Muscle of leg (tissue), 11 donors: ENCODE measurements around the gene KCNQ1OT1. TPM values are rescaled to one million over a fixed set of nuclear protein-coding genes. Genes with fewer than 3 reads are reported as not detected.

ENCODE experiments used
- DNase-seq: peaks from one replicate; pipeline ENCODE4 v3.0.0; 2013
- H3K27ac ChIP-seq: one replicate; pipeline ENCODE4 v1.5.1; 2013; ENCODE audit warnings: mild to moderate bottlenecking, low read length, control low read depth
- H3K27me3 ChIP-seq: one replicate; pipeline ENCODE4 v1.6.1; 2013; ENCODE audit warnings: low read length; ENCODE audit not compliant: control insufficient read depth, insufficient read depth
- H3K36me3 ChIP-seq: one replicate; pipeline ENCODE4 v1.6.1; 2013; ENCODE audit warnings: low read length; ENCODE audit not compliant: control insufficient read depth, insufficient read depth
- H3K4me1 ChIP-seq: one replicate; pipeline ENCODE4 v1.6.1; 2013; ENCODE audit warnings: low read length; ENCODE audit not compliant: control insufficient read depth, insufficient read depth
- H3K4me3 ChIP-seq: one replicate; pipeline ENCODE4 v1.5.1; 2013; ENCODE audit warnings: low read length, control low read depth
- H3K9me3 ChIP-seq: replicated peaks from 2 replicates; pipeline ENCODE4 v1.6.1; 2013; ENCODE audit warnings: low read depth, low read length; ENCODE audit not compliant: control insufficient read depth
- WGBS: methylation state at CpG from one replicate; pipeline ENCODE4 v1.1.5; 2013; ENCODE audit warnings: missing lambda C conversion rate; ENCODE audit not compliant: insufficient coverage; 5-methylcytosine and 5-hydroxymethylcytosine counted together
- polyA plus RNA-seq, 8 donors: library from polyadenylated mRNA; unstranded; fragments of 120-200 nt; gene quantifications; one replicate each; pipeline versions ENCODE4 v1.2.1 to v1.2.3, GENCODE V29; 2013; ENCODE audit warnings: inconsistent platforms in 1 of 8, low replicate concordance in 1 of 8; ENCODE audit not compliant: insufficient read length in 8 of 8, insufficient read depth in 1 of 8
- total RNA-seq: library from RNA; stranded (reverse); fragments of 120-200 nt; gene quantifications from one replicate; pipeline ENCODE4 v1.2.4, GENCODE V29; 2013

KCNQ1OT1 gene
- total and polyA plus RNA-seq, 9 donors = 0.45 to 10.8 (median 1.00) TPM

DNA sequence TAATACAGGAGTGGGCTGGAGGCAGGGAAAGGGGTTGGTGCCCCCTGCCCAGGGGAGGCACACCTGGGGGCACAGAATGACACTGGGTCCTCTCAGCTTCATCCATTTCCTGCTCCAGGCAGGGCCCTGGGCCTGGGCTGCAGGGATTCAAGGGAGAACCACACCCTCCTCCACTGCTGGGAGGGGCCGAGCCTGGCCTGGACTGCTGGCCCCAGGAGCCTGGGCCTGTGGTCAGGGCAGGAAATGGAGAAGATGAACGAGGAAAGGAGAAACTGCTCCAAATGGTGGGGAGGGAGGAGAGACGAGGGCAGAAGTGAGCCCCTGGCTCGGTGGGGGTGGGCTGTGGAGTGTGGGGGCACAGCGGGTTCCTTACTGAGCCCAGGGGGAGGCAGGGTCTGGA, 38.1 kb upstream of the KCNQ1OT1 start:
- H3K4me1 ChIP-seq = peaks cover 65% of the 10 kb centered on the region
- peak; percentile 65 for DNase-seq
- H3K27me3 ChIP-seq = peaks cover 3% of the 10 kb centered on the region
- H3K9me3 ChIP-seq = no peaks in the 10 kb centered on the region
- H3K4me3 ChIP-seq = no peak overlapping the region
- no peaks in the 10 kb centered on the region for H3K36me3 ChIP-seq
- H3K27ac ChIP-seq = no peak overlapping the region
- WGBS = 48% methylated on average over 3 of the region's 5 CpGs

DNA sequence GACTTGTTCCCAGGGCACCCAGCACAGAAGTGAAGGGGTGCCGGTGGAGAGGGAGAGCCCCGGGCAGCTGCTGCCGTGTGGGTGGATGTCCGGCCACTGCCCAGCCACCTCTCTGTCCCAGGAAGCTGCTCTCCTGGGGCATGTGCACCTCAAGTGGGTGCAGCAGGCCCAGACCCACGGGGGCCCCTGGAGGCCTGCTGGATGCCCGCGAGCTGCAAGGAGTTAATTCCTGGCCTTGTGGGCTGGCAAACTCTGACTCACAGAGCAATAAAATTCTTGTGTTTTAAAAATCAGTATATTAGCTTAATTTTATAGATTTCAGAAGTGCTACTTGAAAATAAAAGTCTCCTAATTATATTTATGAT, 37.4 kb upstream of the KCNQ1OT1 start:
- no peak overlapping the region for H3K27ac ChIP-seq
- H3K4me3 ChIP-seq = no peak overlapping the region
- H3K27me3 ChIP-seq = peaks cover 3% of the 10 kb centered on the region
- 84% methylated on average over 4 of the region's 7 CpGs for WGBS
- H3K4me1 ChIP-seq = peaks cover 59% of the 10 kb centered on the region
- H3K36me3 ChIP-seq = no peaks in the 10 kb centered on the region
- no peak for DNase-seq
- H3K9me3 ChIP-seq = no peaks in the 10 kb centered on the region

- Histone ChIP-seq H3K9me3 (no peaks in the 10 kb centered on the region), H3K36me3 (no peaks in the 10 kb centered on the region), H3K27ac (no peak overlapping the region), H3K4me1 (peaks cover 58% of the 10 kb centered on the region), H3K27me3 (peaks cover 3% of the 10 kb centered on the region), H3K4me3 (no peak overlapping the region)
- WGBS = 97% methylated on average over 21 of the region's 21 CpGs
- DNase-seq = no peak
Measured at GRCh38 chr11:2736577-2737225, 36.9 kb upstream of the KCNQ1OT1 start.

DNA sequence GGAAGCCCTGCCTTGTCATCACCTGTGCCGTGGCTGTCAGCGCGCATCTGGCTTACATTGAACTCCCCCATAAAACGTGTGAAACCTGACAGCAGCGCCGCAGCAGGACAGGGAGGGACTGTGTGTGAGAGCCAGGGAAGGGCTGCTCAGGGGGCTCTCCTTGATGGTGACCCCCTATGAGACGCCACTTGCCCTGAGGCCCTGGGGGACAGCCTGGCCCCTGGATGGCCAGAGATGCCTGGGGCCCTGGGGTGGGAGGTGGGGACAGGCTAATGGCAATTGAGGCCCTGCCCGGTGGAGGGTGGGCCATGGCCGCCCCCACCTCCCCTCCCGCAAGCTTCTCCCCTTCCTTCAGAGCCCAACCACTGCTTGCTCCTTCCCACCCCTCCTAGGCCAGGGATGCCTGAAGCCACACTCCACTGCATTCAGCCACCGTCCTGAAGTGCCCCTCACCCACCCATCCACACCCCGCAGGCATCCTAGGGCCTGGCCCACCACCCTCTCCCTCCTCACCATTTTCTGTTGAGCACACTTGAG, 35.3 kb upstream of the KCNQ1OT1 start:
- peaks cover 3% of the 10 kb centered on the region for H3K27me3 ChIP-seq
- WGBS = 82% methylated on average over 11 of the region's 12 CpGs
- peaks cover 59% of the 10 kb centered on the region for H3K4me1 ChIP-seq
- H3K36me3 ChIP-seq = no peaks in the 10 kb centered on the region
- H3K4me3 ChIP-seq = no peak overlapping the region
- H3K9me3 ChIP-seq = no peaks in the 10 kb centered on the region
- no peak for DNase-seq
- no peak overlapping the region for H3K27ac ChIP-seq

DNA sequence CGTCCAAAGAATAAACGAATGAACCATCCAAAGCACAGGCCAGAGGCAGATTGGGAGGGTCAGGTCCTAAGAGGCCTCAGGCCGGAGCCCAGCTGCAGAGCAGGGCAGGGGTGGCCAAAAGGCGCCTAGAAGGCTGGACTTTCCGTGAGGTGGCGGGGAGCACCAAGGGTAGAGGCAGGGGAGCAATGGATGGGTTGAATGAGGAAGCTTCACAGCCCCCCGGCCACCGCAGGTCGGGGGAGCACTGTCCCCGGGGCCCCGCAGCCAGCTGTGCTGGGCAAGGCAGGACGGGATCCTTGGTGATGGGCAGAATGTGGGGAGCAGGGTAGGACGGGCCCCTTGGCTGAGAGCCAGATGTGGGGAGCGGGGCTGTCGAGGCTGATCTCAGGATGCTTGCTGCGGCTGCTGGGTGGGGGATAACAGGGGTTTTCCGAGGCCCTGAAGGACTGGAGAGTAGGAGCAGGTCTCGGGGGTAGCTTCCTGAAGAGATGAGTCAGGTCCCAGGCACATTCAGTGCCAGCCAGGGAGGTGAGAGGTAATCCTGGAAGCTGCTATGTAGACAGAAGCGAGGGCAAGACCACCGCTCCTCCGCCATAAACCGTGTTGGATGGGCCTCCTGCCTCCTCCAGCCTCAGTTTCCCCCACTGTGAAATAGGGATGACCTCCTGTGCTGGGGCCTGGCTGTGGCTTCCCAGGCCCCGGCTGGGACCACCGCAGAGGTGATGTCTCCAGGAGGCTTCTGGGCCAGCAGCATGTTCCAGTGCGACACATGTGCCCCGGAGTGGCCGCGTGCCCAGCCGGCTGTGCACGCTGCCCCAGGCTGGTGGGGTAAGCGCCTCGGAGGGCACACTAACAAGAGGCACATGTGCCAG, 34.6 kb upstream of the KCNQ1OT1 start:
- no peaks in the 10 kb centered on the region for H3K9me3 ChIP-seq
- peaks cover 3% of the 10 kb centered on the region for H3K27me3 ChIP-seq
- no peak overlapping the region for H3K27ac ChIP-seq
- H3K4me3 ChIP-seq = no peak overlapping the region
- H3K36me3 ChIP-seq = no peaks in the 10 kb centered on the region
- DNase-seq = no peak
- H3K4me1 ChIP-seq = peaks cover 59% of the 10 kb centered on the region
- WGBS = 68% methylated on average over 31 of the region's 32 CpGs

- H3K36me3 ChIP-seq = no peaks in the 10 kb centered on the region
- peaks cover 3% of the 10 kb centered on the region for H3K27me3 ChIP-seq
- H3K27ac ChIP-seq = no peak overlapping the region
- H3K4me3 ChIP-seq = no peak overlapping the region
- H3K9me3 ChIP-seq = no peaks in the 10 kb centered on the region
- WGBS = 77% methylated on average over 11 of the region's 12 CpGs
- peaks cover 62% of the 10 kb centered on the region for H3K4me1 ChIP-seq
- DNase-seq = no peak
Measured at GRCh38 chr11:2732940-2733628, 33.3 kb upstream of the KCNQ1OT1 start.

DNA sequence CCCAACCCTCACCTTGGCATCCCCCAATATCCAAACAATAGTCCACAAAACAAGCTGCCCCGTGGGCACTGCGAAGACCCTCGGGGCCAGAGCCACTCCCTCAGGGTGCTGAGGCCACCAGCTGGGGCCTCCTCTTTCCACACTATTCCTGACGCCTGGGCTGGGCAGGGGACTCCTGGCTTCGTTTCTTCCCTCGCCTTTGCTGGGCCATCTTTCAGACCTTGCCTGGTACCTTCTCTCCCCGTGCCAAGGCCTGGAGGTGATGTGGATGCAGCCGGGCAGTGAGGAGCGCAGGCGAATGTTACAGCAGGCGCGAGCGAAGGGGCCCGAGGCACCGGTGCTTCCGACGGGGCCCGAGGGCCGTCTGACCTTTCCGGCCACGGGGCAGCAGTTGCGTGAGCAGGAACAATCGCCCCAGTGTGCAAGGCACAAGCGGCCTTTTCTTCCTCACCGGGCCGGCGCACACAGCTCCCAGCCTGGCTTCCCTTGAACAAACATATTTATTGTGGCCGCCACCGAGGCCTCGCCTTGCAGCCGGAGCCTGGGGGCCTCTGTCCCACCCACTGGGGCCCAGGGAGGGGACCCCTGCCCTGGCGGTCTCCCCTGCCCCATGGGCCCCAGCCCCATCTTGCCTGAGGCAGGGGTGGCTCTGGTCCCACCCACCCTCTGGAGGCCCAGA, 32.6 kb upstream of the KCNQ1OT1 start:
- H3K4me3 ChIP-seq = no peak overlapping the region
- peaks cover 60% of the 10 kb centered on the region for H3K4me1 ChIP-seq
- peaks cover 1% of the 10 kb centered on the region for H3K9me3 ChIP-seq
- H3K27ac ChIP-seq = no peak overlapping the region
- H3K36me3 ChIP-seq = no peaks in the 10 kb centered on the region
- H3K27me3 ChIP-seq = peaks cover 3% of the 10 kb centered on the region
- 88% methylated on average over 30 of the region's 32 CpGs for WGBS
- DNase-seq = no peak

DNA sequence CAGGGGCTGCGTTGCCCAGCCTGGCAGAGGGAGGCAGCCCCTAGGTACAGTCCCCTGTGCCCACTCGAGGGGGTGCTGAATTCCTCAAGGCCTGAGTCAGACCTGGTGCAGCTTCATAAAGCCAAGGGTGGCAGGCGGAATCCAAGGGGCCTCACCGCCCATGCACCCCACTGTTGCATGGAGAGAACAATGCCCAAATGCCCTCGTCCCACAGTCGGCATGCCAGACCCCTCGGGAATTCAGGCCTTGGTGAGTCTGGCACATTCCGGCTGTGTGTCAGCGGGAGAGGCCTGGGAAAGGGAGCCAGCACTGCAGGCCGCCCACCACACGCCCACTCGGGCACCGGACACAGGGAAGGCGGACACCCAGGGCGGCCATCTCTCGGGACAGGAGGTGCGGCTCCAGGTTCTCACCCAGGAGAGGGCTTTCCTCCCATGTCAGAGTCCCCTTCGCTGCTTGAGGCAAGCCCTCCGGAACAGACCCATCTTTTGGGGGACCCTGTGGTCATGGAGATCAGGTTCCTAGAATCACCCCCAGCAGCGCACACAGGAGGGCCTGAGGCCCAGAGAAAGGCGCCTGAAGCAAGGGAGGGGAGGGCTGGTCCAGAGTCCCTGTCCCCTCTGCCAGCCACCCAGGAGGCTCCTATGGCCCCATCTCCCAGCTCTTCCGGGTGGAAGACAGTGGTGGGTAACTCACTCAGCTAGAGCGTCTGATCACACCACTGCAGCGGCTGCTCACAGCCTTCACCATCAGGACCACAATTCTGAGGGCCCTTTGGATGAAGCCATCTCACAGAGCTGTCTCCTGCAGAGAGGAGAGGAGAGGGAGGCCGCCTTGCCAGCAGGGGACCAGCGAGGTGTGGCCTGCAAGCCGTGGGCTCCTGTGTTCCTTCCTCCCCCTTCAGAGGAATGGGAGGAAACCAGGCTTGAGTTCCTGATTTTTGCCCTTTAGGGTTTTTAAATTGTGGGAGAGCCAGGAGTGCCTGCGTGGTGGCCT, 31.6 kb upstream of the KCNQ1OT1 start:
- Histone ChIP-seq H3K4me1 (peaks cover 56% of the 10 kb centered on the region), H3K36me3 (no peaks in the 10 kb centered on the region), H3K9me3 (peaks cover 9% of the 10 kb centered on the region), H3K27me3 (peaks cover 3% of the 10 kb centered on the region), H3K27ac (no peak overlapping the region), H3K4me3 (no peak overlapping the region)
- DNase-seq = no peak
- 88% methylated on average over 19 of the region's 28 CpGs for WGBS
